ENCODE data around the gene KIAA1549.

The KIAA1549 gene

GRCh38 chr7:138887872-138888656 lies 93.1 kb downstream of the KIAA1549 start:
- no peak for DNase-seq (ENCODE audit: low read depth)
- H3K4me3 ChIP-seq (ENCODE audit: low read depth, low read length): no peak overlapping the region
- TF ChIP-seq CTCF (conservative IDR thresholded peaks at IDR 0.05; ENCODE audit: low read depth, low read length): no peak

- H3K4me3 ChIP-seq (ENCODE audit: low read depth, low read length): no peak overlapping the region
- no peak for TF ChIP-seq CTCF (conservative IDR thresholded peaks at IDR 0.05; ENCODE audit: low read depth, low read length)
- no peak for DNase-seq (ENCODE audit: low read depth)
Measured at GRCh38 chr7:138887085-138887710, 94.0 kb downstream of the KIAA1549 start.

GRCh38 chr7:138886501-138886917 lies 94.7 kb downstream of the KIAA1549 start:
- H3K4me3 ChIP-seq (ENCODE audit: low read depth, low read length): no peak overlapping the region
- DNase-seq (ENCODE audit: low read depth): peak; percentile 85
- TF ChIP-seq CTCF (conservative IDR thresholded peaks at IDR 0.05; ENCODE audit: low read depth, low read length): peak; percentile 67

- peak; percentile 29 for TF ChIP-seq CTCF (conservative IDR thresholded peaks at IDR 0.05; ENCODE audit: low read depth, low read length)
- no peak for DNase-seq (ENCODE audit: low read depth)
- H3K4me3 ChIP-seq (ENCODE audit: low read depth, low read length): no peak overlapping the region
Measured at GRCh38 chr7:138885383-138886147, 95.6 kb downstream of the KIAA1549 start.

GRCh38 chr7:138882249-138882648 lies 98.9 kb downstream of the KIAA1549 start:
- no peak for TF ChIP-seq CTCF (conservative IDR thresholded peaks at IDR 0.05; ENCODE audit: low read depth, low read length)
- no peak for DNase-seq (ENCODE audit: low read depth)
- H3K4me3 ChIP-seq (ENCODE audit: low read depth, low read length): no peak overlapping the region

GRCh38 chr7:138881579-138882188 lies 99.5 kb downstream of the KIAA1549 start:
- DNase-seq (ENCODE audit: low read depth): no peak
- no peak overlapping the region for H3K4me3 ChIP-seq (ENCODE audit: low read depth, low read length)
- TF ChIP-seq CTCF (conservative IDR thresholded peaks at IDR 0.05; ENCODE audit: low read depth, low read length): no peak

Measured in choroid plexus epithelial cell (primary cell).